Stimulated activated CD4-positive, alpha-beta T cell treated with anti-CD3 and anti-CD28 coated beads, TNF-alpha, amount 100 ng/mL, for 48 hours (primary cell): Measurements from ENCODE around the gene ATXN1L.
"Not testable (repeated sequence)": the region's sequence is repeated elsewhere in the genome, so short reads cannot be mapped to it uniquely, and the experiment has no call there.

ENCODE experiments used
- DNase-seq, 3 donors: peaks; one replicate each; pipeline ENCODE4 v3.0.0-alpha.2; 2020; ENCODE audit warnings: low read depth in 3 of 3

Gene ATXN1L

DNA sequence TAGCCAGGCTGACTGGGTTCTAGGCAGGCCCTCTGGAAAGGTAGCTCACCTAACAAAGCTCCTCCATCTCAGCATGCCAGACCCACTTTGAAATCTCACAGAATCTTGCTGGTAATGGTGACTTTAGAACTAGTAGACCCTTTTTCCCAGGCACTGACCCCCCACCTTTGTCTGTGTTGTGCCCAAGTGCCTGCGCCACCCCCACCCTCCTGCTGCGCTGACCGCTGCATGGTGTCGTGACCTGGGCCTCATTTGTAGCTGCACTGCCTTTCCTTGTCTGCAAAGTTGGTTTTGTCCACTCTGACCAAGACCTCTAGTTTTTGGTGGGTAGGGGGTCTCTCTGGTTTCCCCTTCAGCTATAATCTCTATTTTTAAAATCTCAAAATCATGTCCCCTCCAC is 6.8 kb downstream of the ATXN1L start:
- DNase-seq = no peak

DNA sequence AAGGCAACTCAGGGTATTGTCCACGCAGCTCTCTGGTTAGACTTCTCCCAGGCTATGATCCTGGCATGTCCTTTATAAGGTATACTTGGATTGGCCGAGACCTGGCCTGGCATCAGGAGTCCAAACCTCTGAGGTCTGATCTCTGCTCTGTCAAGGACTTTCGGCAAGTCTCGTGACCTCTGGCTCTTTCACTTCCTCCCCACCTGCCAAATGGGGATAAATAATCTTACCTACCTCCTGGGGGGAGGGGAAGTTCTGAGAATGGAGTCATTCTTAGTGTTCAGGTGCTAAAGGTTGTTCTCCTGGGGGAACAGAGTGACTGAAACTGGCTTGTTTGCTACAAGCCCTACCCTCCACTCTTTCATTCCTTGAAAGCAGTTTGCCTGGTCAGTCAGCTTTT is 7.6 kb downstream of the ATXN1L start:
- no peak for DNase-seq

DNA sequence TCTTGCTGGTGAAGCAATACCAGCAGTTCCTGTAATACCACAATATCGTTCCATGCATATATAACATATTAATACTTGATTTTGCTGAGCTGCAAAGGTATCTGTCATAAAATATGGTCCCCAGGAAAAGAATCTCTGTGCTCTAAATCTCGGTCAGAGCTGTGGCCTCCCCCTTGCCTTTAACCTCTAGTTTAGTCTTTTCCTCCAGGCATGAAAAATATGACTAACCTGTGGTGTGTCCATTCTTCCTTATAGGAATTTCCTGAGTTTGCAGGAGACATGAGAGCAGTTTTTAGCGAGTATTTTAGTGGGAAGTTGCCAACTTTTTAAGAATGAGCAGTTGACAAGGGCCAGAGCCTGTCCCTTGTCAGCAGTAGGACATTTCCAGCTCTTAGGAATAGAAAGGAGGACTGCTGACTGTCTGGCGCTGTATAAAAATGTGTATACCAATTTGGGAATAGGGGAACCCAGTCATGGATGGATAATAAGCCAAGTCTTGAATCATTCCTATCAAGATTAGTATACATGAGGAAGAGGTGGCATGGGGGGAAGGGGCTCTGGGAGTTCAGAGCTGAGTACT is 8.7 kb downstream of the ATXN1L start:
- DNase-seq = no peak

DNA sequence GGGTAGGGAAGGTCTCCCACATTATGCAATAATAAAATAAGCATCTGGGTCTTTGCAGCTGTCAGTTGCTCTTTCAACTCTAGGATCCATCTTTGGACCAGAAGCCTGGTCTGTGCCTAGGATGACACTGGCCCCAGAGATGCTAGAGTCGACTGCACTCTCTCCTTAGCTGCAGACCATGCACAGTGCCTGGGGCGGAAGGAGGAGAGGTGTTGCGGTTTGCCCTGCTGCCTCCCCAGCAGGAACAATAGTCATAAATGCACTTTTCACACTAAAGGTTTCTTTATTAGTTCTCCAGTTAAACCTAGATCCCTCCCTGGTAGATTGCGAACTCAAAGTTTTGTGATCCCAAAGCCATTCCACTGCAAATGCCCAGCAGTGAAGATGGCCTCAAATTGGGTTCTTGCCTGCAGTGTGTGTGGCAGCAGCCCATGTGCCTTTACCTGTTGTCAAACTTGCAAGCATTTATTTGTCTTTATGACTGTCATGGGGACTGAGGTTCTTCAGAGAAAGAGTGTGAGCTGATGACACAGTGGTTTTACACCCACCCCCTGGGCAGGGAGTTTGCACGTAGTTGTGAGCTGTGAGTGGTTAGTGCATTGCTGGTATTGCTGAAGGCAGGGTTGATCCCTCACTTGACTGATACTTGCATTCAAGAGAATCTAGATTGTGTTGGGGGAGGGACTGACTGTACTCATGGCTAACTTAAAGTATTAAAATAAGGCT is 10.3 kb downstream of the ATXN1L start:
- no peak for DNase-seq

DNA sequence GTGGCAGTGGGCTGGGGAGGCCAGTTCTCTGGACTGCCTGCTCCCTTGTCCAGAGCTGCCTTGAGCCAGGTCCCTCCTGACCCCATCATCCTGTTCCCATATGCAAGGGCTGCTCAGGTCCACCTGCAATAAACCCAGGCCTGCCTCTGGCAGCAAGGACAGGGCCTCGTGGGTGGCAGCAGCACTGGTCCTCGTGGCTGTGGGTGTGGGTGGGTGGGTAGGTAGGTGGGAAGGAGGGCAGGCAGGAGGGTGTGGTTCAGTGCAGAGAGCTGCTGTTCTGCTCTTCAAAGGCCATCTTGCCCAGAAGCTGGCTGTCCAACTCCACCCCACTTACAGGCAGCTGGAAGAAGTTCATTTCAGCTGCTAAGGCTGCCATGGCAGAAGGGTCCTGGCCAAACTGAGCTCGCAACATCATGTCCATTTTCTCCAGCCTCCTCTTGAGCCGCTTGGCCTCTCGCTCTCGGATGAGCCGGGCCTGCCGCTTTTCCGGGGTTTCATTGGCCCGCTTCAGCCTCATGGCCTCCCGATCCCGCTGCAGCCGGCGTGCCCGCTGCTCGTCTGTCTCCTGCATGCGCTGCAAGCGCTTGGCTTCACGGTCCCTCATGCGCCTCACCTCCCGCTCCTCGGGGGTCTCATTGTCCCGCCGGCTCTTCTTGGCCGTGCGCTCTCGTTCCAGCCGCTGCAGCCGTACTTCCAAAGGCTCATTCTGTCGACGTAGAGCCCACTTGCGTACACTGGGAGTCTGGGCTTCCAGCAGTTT is 14.2 kb downstream of the ATXN1L start:
- no peak for DNase-seq

DNA sequence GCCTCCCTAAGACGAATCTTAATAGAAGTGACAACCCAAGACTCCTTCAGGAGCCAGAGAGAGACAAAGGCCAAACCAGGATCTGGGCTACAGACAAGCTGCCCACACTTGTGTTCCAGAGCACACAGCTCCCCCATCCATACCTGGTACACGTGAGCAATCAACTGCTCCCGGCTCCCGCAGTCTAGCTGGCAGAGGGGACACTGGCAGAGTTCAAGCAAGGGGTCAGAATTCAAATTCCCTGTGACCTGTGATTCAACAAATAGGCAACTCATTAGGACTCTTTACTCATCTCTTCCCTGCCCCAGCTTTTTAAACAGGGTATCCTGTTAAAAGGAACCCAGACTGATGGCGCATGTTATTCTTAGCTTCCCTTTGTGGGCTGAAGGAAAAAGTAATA is 18.2 kb downstream of the ATXN1L start:
- no peak for DNase-seq

DNA sequence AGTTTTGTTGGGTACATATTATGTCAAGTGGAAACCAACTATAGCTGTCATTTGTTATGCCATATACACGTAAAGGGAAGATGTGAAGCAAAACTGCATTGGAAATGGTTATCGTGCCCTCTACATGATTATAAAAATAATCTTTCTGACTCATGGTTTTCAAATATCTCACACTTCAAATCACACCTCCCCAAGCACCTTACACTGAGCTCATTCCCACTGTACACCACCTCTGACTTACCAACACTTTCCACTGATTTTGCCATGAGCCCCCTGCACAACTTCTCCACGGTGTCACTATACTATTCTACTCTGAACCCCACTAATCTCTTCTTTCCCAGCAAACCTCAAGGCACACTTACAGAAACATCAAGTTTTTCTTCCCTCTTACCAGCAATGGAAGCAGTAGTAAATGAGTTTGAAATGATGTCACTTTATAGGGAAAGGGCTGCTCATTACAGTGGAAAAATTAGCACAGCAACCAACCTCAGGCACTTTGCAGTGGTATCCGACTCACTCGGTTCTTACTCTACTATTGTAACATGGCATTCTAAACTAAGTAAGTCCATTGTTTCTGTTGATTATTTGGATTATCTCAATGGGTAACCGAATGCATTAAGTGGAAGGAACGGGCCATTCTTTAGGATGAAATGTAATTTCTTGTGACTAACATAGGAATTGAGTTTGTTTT is 19.5 kb downstream of the ATXN1L start:
- DNase-seq = no peak

DNA sequence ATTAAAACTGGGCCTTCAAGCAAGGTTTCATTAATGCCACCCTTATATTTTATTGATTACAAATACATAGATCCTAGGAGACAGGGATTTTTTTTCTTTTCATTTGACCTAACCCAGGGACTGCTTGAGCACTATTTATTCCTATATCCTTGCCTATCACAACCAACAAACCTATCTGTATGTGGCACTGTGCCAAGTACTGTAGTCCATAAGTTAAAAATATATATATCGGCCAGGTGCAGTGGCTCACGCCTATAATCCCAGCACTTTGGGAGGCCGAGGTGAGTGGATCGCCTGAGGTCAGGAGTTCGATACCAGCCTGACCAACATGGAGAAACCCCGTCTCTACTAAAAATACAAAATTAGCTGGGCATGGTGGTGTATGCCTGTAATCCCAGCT is 21.4 kb downstream of the ATXN1L start:
- DNase-seq = not testable (repeated sequence)

DNA sequence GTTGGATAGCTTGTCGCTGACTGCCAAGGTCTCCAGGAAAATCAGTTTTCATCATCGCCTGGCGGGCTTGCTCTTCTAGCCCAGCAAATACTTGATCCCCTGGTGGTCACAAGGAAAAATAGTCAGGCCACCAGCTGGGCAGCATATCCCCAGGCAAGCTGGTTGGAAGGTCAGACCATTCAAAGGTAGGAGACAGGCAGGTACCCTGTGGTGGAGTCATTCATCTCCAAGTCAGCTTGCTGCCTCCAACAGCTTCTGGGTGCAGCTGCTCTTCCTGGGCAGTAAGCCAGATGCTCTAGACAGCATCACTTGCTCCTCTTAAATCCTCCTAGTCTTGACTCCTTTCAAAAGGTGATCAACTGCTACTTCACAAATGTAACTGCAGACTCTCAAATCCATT is 22.2 kb downstream of the ATXN1L start:
- no peak for DNase-seq

DNA sequence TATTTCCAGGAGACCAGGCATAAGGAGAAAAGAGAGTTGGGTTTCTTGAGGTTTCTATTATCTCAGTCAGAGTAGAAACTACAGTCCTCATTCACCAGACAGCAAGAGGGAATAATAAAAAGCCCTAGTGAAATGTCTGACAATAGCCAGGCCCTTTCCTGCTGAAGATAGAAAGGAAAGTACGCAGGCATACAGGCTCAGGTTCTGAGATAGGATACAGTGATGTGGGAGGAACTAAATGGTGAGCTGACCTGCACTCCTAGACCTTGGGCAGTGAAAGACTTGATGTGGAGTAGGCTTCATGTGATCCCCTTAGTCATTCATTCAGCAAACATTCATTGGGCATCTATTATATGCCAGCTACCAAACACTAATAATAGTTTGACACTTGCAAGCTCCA is 23.3 kb downstream of the ATXN1L start:
- no peak for DNase-seq

DNA sequence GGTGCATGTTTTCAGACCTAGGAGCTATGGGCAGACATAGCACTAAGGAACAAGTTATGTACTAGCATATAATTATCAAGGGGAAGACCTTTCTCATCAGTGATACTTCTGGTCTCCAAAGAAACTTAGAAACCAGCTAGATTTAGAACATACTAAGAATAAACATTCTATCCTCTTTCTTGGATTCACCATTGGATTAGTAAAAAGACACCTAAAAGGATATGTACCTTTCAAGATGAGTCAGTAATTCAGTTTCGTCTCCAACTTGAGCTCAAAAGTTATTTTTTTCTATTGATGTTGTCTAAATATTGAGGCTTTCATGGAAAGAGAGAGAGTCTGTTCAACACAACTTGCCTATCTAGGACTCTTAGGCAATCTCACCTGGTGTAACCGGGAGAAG is 25.0 kb downstream of the ATXN1L start:
- DNase-seq = no peak

DNA sequence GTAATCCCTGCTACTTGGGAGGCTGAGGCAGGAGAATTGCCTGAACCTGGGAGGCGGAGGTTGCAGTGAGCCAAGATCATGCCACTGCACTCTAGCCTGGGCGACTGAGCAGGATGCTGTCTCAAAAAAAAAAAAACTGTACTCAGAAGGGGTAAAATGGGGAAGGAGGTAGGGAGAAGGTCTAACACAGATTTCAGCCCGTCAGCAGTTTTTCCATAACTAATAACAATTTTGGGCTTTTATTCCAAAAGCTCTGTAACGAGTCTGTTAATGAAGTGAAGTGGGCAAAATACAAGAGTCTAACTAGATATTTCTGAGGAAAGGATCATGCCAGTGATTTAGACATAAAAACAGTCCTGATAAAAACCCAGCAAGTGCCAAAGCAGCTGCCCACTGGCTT is 27.4 kb downstream of the ATXN1L start:
- no peak for DNase-seq

DNA sequence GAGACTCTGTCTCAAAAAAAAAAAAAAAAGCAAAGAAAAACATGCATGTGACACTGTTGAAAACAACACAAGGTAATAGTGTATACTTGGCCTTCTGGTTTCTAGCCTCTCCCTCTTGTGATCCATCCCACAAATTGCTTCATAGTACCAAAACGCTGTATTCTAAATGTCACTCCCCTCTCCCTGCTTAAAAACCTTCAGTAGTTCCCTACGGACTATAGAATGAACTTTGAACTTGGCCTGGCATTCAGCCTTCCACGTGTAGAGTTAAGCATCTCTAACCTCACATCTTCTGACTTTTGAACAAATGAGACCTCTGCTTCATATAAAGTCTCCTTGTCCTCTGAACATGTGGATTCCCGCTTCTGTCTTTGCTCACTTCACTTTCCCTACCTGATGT is 33.1 kb downstream of the ATXN1L start:
- DNase-seq = no peak

DNA sequence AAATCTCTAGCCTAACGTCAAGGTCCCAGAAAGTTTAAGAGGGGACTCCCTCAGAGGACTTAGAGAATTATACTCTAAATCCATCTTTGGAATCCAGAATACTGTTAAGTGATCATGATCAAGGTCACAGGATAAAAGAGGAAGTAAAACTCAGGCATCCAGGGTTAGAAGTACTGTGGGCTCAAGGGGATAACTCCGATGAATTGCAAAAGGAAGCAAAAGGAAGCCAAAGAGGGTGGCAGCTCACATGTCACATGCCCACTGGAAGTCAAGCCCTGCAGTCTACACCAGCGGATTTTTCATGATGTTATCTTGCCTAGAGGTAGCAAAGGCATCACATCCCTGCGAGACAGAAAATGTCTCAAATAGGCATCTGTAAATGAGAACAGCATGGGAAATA is 34.4 kb downstream of the ATXN1L start:
- DNase-seq = no peak

DNA sequence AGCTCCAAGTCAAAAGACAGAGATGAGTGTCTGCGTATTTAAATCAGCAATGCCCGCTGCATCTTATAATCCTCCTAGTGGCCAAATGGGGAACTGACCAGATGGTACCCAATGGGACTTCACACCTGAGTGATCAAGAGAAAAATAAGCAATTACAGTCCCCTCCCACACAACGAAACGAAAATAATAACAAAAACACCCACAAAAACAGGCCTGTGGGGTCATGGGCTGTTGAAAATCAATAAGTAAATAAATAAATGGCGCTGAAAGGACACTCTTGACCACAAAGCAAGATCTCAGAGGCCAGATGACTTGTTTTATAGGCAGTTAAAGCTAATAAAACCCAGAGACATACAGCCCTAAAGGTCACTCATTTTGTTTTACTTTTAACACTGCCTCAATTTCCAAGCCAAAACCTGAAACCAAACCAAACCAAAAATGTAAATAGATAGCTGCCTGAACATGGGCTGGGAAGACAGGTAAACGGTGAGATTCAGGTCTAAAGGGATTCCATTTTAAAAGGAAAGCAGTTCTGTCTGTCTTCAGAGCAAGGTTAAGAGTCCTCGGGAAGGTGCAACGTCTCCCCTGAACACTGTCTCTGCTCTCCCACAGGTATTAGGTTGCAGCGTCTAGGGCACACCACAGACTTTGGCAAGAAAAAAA is 36.9 kb downstream of the ATXN1L start:
- DNase-seq = peak; percentile 57 to 84 (median 69)

DNA sequence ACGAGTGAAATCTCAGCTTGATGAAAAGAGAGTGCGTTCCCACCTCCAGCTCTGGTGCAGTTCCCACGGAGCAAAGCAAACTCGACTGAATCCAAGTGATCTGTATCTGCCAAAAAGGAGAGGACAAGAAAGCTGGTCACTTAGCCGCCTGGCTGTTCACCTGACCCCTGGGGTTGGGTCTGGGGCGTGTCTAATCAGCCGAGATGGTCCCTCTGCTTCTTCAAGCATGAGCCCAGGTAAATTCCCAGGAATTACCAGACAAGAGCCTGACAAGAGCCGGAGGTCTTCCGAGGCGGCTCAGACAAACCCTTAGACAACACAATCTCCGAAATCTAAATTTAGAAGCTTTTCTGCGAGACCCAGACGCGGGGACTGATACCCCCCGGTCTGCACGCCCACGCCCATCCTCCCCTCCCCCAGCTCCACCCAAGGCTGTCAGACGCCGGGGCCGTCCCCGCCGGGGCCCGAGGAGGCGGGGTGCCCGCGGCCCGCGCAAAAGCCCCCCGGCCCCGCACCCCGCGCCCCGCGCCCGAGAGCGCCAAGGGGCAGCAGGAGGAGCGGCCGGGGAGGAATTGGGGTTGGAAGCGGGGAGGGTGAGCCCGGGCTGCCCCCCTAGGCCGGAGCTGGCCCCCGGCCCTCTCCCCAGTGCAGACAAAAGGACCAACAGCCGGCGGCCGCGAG is 37.5 kb downstream of the ATXN1L start:
- peak in 1 of 3 donors; percentile 59 for DNase-seq

DNA sequence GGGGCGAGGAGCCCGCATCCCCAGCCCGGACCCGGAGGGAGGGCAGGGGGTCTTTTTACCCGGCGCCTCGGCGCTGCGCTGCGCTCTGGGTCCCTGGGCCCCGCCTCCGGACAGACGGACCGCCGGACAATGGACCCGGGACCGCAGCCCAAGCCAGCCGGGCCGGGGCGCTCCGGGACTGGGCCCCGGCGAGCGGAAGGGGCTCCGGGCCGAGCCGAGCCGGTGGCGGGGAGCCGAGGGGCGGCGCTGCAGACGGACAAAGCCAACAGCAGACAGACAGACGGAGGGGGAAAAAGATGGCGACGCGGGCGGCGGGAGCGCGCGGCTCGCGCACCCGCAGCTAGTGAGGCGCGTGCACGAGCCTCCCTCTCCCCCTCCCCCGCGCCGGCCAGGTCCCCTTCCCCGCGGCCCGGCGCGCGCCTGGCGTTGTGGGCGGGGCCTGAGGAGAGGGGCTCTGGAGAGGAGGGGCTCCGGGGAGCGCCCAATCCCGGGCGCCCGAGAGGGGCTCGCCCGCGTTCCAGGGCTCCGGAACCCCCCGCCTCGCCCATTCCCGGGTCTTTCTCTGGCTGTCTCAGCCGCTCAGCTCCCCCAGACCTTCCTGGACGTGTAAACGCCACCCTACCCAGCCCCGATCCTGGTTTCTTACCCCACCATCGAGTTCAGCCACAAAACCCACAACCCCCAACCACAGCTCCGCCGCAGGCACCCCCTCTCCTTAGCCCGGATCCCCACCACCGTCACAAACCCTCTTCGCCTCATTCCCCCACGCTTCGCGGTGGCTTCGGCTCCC is 38.3 kb downstream of the ATXN1L start, which contains the start of gene ZNF821:
ZNF821 (minus strand) TSS at position 334 of the 790 bp plus-strand sequence. CDS start 4,236 bp downstream, outside the sequence.
- peak in 2 of 3 donors; percentile 55 to 79 for DNase-seq

DNA sequence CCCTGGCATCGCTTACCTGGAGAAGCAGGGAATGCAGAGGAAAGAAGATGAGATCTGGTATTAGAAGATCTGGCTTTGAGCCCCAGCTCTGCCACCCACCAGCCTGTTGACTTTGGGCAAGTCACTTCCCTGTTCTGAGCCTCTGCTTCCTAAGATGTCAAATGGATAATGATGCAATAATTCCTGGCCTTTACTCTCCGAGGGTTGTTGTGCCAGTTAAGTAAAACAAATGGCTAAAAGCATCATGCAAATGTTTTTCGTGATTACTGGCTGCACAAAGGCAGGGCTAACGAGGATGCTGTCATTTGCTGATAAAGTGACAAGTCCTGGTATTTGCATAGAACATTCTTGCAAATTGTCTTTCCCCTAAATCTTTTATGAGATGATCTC is 39.5 kb downstream of the ATXN1L start:
- DNase-seq = no peak

DNA sequence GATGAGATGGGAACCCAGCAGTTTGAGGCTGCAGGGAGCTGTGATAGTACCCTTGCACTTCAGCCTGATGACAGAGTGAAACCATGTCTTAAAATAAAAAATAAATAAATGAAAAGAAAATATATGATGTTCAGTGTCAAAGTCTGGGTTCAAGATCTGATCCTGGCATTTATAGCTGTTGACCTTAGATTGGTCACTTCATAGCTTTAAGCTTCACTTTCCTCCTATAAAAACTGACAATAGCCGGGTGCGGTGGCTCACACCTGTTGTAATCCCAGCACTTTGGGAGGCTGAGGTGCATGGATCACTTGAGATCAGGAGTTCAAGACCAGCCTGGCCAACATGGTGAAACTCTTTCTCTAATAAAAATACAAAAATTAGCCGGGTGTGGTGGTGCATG is 43.4 kb downstream of the ATXN1L start:
- no peak for DNase-seq

DNA sequence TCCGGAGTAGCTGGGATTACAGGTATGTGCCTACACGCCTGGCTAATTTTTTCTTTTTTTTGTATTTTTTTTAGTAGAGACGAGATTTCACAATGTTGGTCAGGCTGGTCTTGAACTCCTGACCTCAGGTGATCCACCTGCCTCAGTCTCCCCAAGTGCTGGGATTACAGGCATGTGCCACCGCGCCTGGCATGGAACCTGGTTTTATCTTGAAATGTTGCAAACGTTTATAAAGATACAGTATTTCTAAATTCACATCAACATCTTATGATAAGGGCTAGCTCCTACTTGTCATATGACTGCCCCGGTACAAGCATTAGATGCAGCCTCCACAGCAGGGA is 48.1 kb downstream of the ATXN1L start:
- DNase-seq = no peak
